HK-2 (cell line): Measurements from ENCODE around the gene NUCKS1.
A peak's percentile ranks its signal among the peaks of the same experiment; 100 is the strongest.

Experiments used
- DNase-seq: peaks from one replicate; pipeline ENCODE4 v3.0.0-alpha.2; 2018; ENCODE audit not compliant: unreplicated experiment

The NUCKS1 gene

GRCh38 chr1:205701420-205701819 lies 48.6 kb downstream of the NUCKS1 start:
- DNase-seq = no peak

- DNase-seq = no peak
Observed at GRCh38 chr1:205700865-205701401, 49.0 kb downstream of the NUCKS1 start.

- DNase-seq = no peak
Observed at GRCh38 chr1:205699416-205699815, 50.6 kb downstream of the NUCKS1 start.

GRCh38 chr1:205698921-205699320 lies 51.1 kb downstream of the NUCKS1 start:
- DNase-seq = no peak

GRCh38 chr1:205693421-205693991 lies 56.5 kb downstream of the NUCKS1 start:
- no peak for DNase-seq

GRCh38 chr1:205692423-205692822 lies 57.6 kb downstream of the NUCKS1 start:
- no peak for DNase-seq

- no peak for DNase-seq
Observed at GRCh38 chr1:205690122-205690756, 59.7 kb downstream of the NUCKS1 start.

- DNase-seq = no peak
Observed at GRCh38 chr1:205689479-205689878, 60.5 kb downstream of the NUCKS1 start.

- DNase-seq = no peak
Observed at GRCh38 chr1:205688171-205689080, 61.6 kb downstream of the NUCKS1 start.

GRCh38 chr1:205687242-205687641 lies 62.7 kb downstream of the NUCKS1 start:
- no peak for DNase-seq

GRCh38 chr1:205681364-205681763 lies 68.6 kb downstream of the NUCKS1 start:
- no peak for DNase-seq

GRCh38 chr1:205680073-205680851 lies 69.7 kb downstream of the NUCKS1 start, which contains the start of gene SLC45A3:
Gene SLC45A3, minus strand, starts transcription at chr1:205680509. Its CDS starts 15,853 bp downstream, at chr1:205664656.
- DNase-seq = peak; percentile 46

- DNase-seq = no peak
Observed at GRCh38 chr1:205678286-205679111, 71.5 kb downstream of the NUCKS1 start.

GRCh38 chr1:205677167-205677566 lies 72.8 kb downstream of the NUCKS1 start:
- DNase-seq = no peak

- no peak for DNase-seq
Observed at GRCh38 chr1:205676597-205676996, 73.4 kb downstream of the NUCKS1 start.

- DNase-seq = no peak
Observed at GRCh38 chr1:205676002-205676401, 74.0 kb downstream of the NUCKS1 start.

- no peak for DNase-seq
Observed at GRCh38 chr1:205675247-205675646, 74.7 kb downstream of the NUCKS1 start.

- DNase-seq = no peak
Observed at GRCh38 chr1:205672970-205673369, 77.0 kb downstream of the NUCKS1 start.

- no peak for DNase-seq
Observed at GRCh38 chr1:205672395-205672889, 77.5 kb downstream of the NUCKS1 start.

GRCh38 chr1:205670611-205671430 lies 79.2 kb downstream of the NUCKS1 start:
- DNase-seq = no peak
